GM23338 (cell line): ENCODE data around the gene SLC12A7. TPM values are rescaled to one million over a fixed set of nuclear protein-coding genes. Genes with fewer than 3 reads are reported as not detected.

ENCODE experiments used
- ATAC-seq: fragments of 200-7000 bp; cut with Tn5 transposase; 3 replicates; pipeline ENCODE4 v1.9.1; 2020
- DNase-seq: peaks from one replicate; pipeline ENCODE4 v3.0.0-alpha.2; 2015; ENCODE audit warnings: low spot score
- H2AFZ ChIP-seq: fragments of 200-600 bp; sonication (generic); 2 replicates; pipeline ENCODE4 v1.8.0; 2016; ENCODE audit warnings: antibody characterized with exemption, mild to moderate bottlenecking, moderate library complexity
- H3F3A ChIP-seq: fragments of 200-600 bp; sonication (generic); replicated peaks from 2 replicates; pipeline ENCODE4 v1.8.0; 2017; ENCODE audit warnings: antibody characterized with exemption, mixed run types, low read depth
- H3K27ac ChIP-seq: fragments of 200-600 bp; sonication (generic); 2 replicates; pipeline ENCODE4 v1.6.1; 2016; ENCODE audit warnings: low read depth
- H3K27me3 ChIP-seq: fragments of 200-600 bp; sonication (generic); 2 replicates; pipeline ENCODE4 v1.8.0; 2016; ENCODE audit warnings: mild to moderate bottlenecking, mixed run types, moderate library complexity; ENCODE audit not compliant: insufficient read depth
- H3K36me3 ChIP-seq: fragments of 200-600 bp; sonication (generic); 2 replicates; pipeline ENCODE4 v1.8.0; 2016; ENCODE audit warnings: mild to moderate bottlenecking; ENCODE audit not compliant: insufficient read depth
- H3K4me1 ChIP-seq: fragments of 200-600 bp; sonication (generic); 2 replicates; pipeline ENCODE4 v1.8.0; 2016; ENCODE audit warnings: mild to moderate bottlenecking, moderate library complexity; ENCODE audit not compliant: insufficient read depth
- H3K4me2 ChIP-seq: fragments of 200-600 bp; sonication (generic); 2 replicates; pipeline ENCODE4 v1.7.1; 2017; ENCODE audit warnings: mixed run types
- H3K4me3 ChIP-seq: fragments of 200-600 bp; sonication (generic); 2 replicates; pipeline ENCODE4 v1.6.1; 2016; ENCODE audit warnings: mixed run types
- H3K79me2 ChIP-seq: fragments of 200-600 bp; sonication (generic); replicated peaks from 2 replicates; pipeline ENCODE4 v1.8.0; 2017; ENCODE audit warnings: mild to moderate bottlenecking; ENCODE audit not compliant: insufficient read depth
- H3K9me2 ChIP-seq: fragments of 200-600 bp; sonication (generic); 2 replicates; pipeline ENCODE4 v1.8.0; 2017; ENCODE audit not compliant: insufficient read depth
- H4K20me1 ChIP-seq: fragments of 200-600 bp; sonication (generic); replicated peaks from 2 replicates; pipeline ENCODE4 v1.8.0; 2017; ENCODE audit warnings: mild to moderate bottlenecking; ENCODE audit not compliant: insufficient read depth
- H3K27ac Mint-ChIP-seq: 2 replicates; pipeline ENCODE4 v1.8.0; 2020; ENCODE audit warnings: inconsistent platforms, mild to moderate bottlenecking, moderate library complexity, mixed read lengths
- H3K27me3 Mint-ChIP-seq: 3 replicates; pipeline ENCODE4 v1.8.0; 2022; ENCODE audit warnings: low read depth, mild to moderate bottlenecking, moderate library complexity, mixed read lengths, inconsistent platforms; ENCODE audit not compliant: insufficient read depth, poor library complexity
- H3K36me3 Mint-ChIP-seq: 3 replicates; pipeline ENCODE4 v1.8.0; 2021; ENCODE audit warnings: low read depth, mild to moderate bottlenecking, inconsistent platforms, moderate library complexity, mixed read lengths
- H3K4me1 Mint-ChIP-seq: 3 replicates; pipeline ENCODE4 v1.8.0; 2020; ENCODE audit warnings: mild to moderate bottlenecking, inconsistent platforms, mixed read lengths
- H3K4me3 Mint-ChIP-seq: 3 replicates; pipeline ENCODE4 v1.8.0; 2021; ENCODE audit warnings: moderate library complexity, mild to moderate bottlenecking, inconsistent platforms, mixed read lengths
- H3K9me3 Mint-ChIP-seq: 3 replicates; pipeline ENCODE4 v1.8.0; 2020; ENCODE audit warnings: moderate library complexity, mild to moderate bottlenecking, inconsistent platforms, mixed read lengths
- CREB1 ChIP-seq: fragments of 250-450 bp; sonication (Bioruptor Pico); IDR thresholded peaks from 2 replicates; pipeline ENCODE4 v1.5.0; 2020; ENCODE audit warnings: low read depth, mild to moderate bottlenecking, moderate library complexity
- EZH2phosphoT487 ChIP-seq: fragments of 200-600 bp; sonication (generic); IDR thresholded peaks from one replicate; pipeline ENCODE4 v1.8.1; 2018; ENCODE audit warnings: antibody characterized with exemption; ENCODE audit not compliant: unreplicated experiment
- ZNF331 ChIP-seq: fragments of 250-450 bp; sonication (Bioruptor Pico); IDR thresholded peaks from 2 replicates; pipeline ENCODE4 v1.5.0; 2020; ENCODE audit warnings: low read depth, mild to moderate bottlenecking, moderate library complexity
- polyA plus RNA-seq: library from polyadenylated mRNA; unstranded; fragments of >200 nt; fragmentation: Nextera tagmentation; extraction: Ambion mirVana; gene quantifications from 2 replicates; pipeline ENCODE4 v1.2.1, GENCODE V29; 2016
- total RNA-seq: library from RNA; depleted of rRNA; stranded (reverse); fragments of >200 nt; shearing (Covaris generic); gene quantifications from 2 replicates; pipeline ENCODE4 v1.2.3, GENCODE V29; 2014
- TF ChIP-seq, protein P1 (sequence below): IDR thresholded peaks from 2 replicates; pipeline ENCODE4 v1.6.1; 2016; ENCODE audit warnings: antibody characterized with exemption
- TF ChIP-seq, protein P2 (sequence below): fragments of 250-450 bp; sonication (Bioruptor Pico); IDR thresholded peaks from 2 replicates; pipeline ENCODE4 v1.5.0; 2020; ENCODE audit warnings: mild to moderate bottlenecking, moderate library complexity

Gene SLC12A7
- total and polyA plus RNA-seq, 2 experiments from 2014 or later = 7.4 to 32.2 TPM

DNA sequence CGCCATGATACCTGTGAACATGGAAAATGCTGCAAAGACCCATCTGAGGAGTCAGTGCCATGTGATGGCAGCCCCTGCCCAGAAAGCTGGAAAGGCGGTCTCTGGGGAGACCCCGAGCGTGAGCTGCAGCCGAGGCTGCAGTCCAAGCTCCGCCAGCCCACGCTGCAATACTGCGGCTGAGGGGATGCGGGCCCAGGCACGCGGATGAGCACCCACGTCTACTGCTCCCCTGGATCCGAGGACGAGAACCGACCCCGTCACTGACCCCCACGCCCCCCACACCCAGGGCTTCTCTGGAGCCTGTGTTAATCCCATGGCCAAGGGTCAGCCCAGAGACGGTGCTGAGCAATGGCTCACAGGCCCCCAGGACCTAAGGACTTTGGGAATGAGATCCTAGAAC is 32.4 kb downstream of the SLC12A7 start (continued):
- TF ChIP-seq ZNF331 (CRISPR knock-in tag) (no peak), EZH2phosphoT487 (no peak)
- TF ChIP-seq, protein P1, sequence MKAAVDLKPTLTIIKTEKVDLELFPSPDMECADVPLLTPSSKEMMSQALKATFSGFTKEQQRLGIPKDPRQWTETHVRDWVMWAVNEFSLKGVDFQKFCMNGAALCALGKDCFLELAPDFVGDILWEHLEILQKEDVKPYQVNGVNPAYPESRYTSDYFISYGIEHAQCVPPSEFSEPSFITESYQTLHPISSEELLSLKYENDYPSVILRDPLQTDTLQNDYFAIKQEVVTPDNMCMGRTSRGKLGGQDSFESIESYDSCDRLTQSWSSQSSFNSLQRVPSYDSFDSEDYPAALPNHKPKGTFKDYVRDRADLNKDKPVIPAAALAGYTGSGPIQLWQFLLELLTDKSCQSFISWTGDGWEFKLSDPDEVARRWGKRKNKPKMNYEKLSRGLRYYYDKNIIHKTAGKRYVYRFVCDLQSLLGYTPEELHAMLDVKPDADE = no peak

DNA sequence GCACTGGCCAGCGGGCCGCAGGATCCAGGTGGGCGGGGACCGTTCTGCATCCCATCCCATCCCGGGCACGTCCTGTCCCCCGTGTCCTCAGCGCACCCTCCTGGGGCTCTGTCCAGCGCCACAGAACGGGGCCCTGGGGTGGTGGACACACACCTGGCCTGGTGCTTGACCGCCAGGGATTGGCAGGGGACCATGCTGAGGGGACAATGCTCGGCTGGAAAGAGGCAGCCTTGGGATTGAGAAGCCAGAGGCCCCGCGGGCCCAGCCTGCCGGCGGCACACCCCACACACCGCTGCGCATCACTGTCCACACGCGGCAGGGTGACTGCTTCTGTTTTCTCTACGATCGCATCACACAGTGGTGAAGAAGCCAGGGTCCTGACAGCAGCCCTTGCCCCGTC is 33.0 kb downstream of the SLC12A7 start:
- Mint-ChIP-seq H3K4me3 (no peak overlapping the region), H3K27ac (no peak overlapping the region), H3K36me3 (peaks cover 14% of the 10 kb centered on the region), H3K4me1 (no peaks in the 10 kb centered on the region; the same call in 2 of the 3 replicates), H3K27me3 (peaks cover 8% of the 10 kb centered on the region), H3K9me3 (no peaks in the 10 kb centered on the region)
- no peaks in the 10 kb centered on the region for H3K36me3 ChIP-seq
- no peak overlapping the region for H2AFZ ChIP-seq
- H3K79me2 ChIP-seq = no peaks in the 10 kb centered on the region
- no peaks in the 10 kb centered on the region for H3K9me2 ChIP-seq
- no peak for ATAC-seq
- no peaks in the 10 kb centered on the region for H3K27me3 ChIP-seq
- H3K4me3 ChIP-seq = no peak overlapping the region
- TF ChIP-seq ZNF331 (CRISPR knock-in tag) (no peak), CREB1 (CRISPR knock-in tag) (no peak), EZH2phosphoT487 (no peak)
- TF ChIP-seq, protein P2, sequence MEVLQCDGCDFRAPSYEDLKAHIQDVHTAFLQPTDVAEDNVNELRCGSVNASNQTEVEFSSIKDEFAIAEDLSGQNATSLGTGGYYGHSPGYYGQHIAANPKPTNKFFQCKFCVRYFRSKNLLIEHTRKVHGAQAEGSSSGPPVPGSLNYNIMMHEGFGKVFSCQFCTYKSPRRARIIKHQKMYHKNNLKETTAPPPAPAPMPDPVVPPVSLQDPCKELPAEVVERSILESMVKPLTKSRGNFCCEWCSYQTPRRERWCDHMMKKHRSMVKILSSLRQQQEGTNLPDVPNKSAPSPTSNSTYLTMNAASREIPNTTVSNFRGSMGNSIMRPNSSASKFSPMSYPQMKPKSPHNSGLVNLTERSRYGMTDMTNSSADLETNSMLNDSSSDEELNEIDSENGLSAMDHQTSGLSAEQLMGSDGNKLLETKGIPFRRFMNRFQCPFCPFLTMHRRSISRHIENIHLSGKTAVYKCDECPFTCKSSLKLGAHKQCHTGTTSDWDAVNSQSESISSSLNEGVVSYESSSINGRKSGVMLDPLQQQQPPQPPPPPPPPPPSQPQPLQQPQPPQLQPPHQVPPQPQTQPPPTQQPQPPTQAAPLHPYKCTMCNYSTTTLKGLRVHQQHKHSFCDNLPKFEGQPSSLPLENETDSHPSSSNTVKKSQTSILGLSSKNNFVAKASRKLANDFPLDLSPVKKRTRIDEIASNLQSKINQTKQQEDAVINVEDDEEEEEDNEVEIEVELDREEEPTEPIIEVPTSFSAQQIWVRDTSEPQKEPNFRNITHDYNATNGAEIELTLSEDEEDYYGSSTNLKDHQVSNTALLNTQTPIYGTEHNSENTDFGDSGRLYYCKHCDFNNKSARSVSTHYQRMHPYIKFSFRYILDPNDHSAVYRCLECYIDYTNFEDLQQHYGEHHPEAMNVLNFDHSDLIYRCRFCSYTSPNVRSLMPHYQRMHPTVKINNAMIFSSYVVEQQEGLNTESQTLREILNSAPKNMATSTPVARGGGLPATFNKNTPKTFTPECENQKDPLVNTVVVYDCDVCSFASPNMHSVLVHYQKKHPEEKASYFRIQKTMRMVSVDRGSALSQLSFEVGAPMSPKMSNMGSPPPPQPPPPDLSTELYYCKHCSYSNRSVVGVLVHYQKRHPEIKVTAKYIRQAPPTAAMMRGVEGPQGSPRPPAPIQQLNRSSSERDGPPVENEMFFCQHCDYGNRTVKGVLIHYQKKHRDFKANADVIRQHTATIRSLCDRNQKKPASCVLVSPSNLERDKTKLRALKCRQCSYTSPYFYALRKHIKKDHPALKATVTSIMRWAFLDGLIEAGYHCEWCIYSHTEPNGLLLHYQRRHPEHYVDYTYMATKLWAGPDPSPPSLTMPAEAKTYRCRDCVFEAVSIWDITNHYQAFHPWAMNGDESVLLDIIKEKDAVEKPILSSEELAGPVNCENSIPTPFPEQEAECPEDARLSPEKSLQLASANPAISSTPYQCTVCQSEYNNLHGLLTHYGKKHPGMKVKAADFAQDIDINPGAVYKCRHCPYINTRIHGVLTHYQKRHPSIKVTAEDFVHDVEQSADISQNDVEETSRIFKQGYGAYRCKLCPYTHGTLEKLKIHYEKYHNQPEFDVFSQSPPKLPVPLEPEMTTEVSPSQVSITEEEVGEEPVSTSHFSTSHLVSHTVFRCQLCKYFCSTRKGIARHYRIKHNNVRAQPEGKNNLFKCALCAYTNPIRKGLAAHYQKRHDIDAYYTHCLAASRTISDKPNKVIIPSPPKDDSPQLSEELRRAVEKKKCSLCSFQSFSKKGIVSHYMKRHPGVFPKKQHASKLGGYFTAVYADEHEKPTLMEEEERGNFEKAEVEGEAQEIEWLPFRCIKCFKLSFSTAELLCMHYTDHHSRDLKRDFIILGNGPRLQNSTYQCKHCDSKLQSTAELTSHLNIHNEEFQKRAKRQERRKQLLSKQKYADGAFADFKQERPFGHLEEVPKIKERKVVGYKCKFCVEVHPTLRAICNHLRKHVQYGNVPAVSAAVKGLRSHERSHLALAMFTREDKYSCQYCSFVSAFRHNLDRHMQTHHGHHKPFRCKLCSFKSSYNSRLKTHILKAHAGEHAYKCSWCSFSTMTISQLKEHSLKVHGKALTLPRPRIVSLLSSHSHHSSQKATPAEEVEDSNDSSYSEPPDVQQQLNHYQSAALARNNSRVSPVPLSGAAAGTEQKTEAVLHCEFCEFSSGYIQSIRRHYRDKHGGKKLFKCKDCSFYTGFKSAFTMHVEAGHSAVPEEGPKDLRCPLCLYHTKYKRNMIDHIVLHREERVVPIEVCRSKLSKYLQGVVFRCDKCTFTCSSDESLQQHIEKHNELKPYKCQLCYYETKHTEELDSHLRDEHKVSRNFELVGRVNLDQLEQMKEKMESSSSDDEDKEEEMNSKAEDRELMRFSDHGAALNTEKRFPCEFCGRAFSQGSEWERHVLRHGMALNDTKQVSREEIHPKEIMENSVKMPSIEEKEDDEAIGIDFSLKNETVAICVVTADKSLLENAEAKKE (CRISPR knock-in tag) = no peak
- H3K27ac ChIP-seq = no peak overlapping the region
- DNase-seq = no peak
- H3K4me2 ChIP-seq = no peak overlapping the region
- no peaks in the 10 kb centered on the region for H4K20me1 ChIP-seq
- H3F3A ChIP-seq = no peaks in the 10 kb centered on the region
- no peaks in the 10 kb centered on the region for H3K4me1 ChIP-seq
